Epithelial cell of umbilical artery (primary cell): ENCODE results near the gene RALGAPB. TPM values are rescaled to one million over a fixed set of nuclear protein-coding genes. Genes with fewer than 3 reads are reported as not detected.

ENCODE experiments used
- total RNA-seq: library from RNA; depleted of rRNA; stranded (reverse); fragments of >200 nt; gene quantifications from 2 replicates; pipeline ENCODE4 v1.2.3, GENCODE V29; 2014

RALGAPB gene
- total RNA-seq: 22.1 and 22.6 TPM in 2 replicates

DNA sequence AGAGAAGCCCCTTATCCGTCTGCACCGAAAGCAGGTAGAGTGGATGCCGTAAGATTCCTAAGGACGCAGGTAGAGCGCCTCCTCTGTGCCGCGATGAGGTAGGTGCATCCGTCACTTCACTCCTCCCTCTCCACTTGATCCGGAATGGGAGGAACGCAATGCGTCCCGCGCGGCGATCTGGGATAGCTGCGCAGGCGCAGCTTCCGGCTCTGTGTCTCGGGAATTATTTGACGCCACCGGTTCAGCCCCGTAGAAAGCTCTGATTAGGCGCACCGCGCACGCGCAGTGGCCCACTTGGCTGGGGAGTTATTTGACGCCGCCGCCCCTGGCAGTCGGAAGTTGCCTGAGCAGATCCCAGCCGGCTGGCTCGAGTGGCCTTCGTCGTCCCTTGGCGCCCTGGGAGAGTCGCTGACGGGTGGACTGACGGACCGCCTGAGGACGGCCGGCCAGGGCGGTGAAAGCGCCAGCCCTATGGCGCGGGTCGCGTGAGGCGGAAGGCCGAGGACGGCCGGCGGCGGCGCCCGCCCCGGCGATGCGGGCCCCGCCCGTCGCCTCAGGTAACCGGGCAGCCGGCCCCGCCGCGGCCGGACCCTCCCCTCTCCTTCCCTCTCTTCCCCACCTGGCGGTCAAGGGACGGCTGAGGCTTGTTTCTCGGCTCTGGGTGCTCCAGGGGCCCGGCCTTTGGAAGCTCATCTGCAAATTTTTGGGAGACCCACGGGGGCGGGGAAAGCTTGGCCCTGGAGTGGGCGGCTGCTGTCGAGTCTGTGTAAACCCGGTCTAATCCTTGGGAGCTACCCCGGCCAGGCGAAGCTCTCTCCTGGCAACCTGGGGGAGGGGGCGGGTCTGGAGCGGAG, at the start of gene RALGAPB:
Gene RALGAPB, plus strand, starts transcription at position 331 of the 854 bp plus-strand sequence. CDS start 15,590 bp downstream, outside the sequence.

GRCh38 chr20:38434770-38435554, 37.7 kb upstream of the RALGAPB start, which contains the start of gene SNHG17:
Gene SNHG17 (minus strand): TSS chr20:38435328.

GRCh38 chr20:38581013-38581412, 108.4 kb downstream of the RALGAPB start, which contains the start of gene ADIG:
Gene ADIG (plus strand): TSS chr20:38581197. CDS start chr20:38581251, 54 bp downstream.

GRCh38 chr20:38601216-38602184, 128.9 kb downstream of the RALGAPB start, which contains the start of gene ARHGAP40:
Gene ARHGAP40 (plus strand): TSS chr20:38601809.

Other genes with a start within 250 kb of the RALGAPB start
- under 0.01 and 0.30 TPM in 2 replicates for gene KIAA1755, start 212.1 kb upstream of the RALGAPB start, total RNA-seq
- not detected in 2 replicates for gene BPI, start 168.7 kb upstream of the RALGAPB start, total RNA-seq
- gene LBP, start 126.4 kb upstream of the RALGAPB start, total RNA-seq: not detected in 2 replicates
- 9.4 and 17.2 TPM in 2 replicates for gene SNHG17, start 37.5 kb upstream of the RALGAPB start, total RNA-seq
- not detected in 2 replicates for gene ADIG, start 108.4 kb downstream of the RALGAPB start, total RNA-seq
- under 0.01 TPM in 1 of 2 replicates, not detected in the other for gene ARHGAP40, start 129.0 kb downstream of the RALGAPB start, total RNA-seq